PC-9 (cell line): Measurements from ENCODE around the gene DAPK1. TPM values are rescaled to one million over a fixed set of nuclear protein-coding genes. Genes with fewer than 3 reads are reported as not detected.

ENCODE experiments used
- BruUV-seq: library from RNA; stranded (reverse); fragments of 400-500 nt; replicated peaks from 2 replicates; lab custom pipeline; 2021; lab: Mats Ljungman, UMichigan
- CTCF ChIA-PET: fragments of 300-600 bp; sonication (Branson Sonifier 250); formaldehyde crosslinking; loops from one replicate; lab custom pipeline; 2022; ENCODE audit warnings: antibody characterized with exemption; lab: Charles Lee
- POLR2A ChIA-PET: fragments of 300-600 bp; sonication (Branson Sonifier 250); formaldehyde crosslinking; loops from one replicate; lab custom pipeline; 2022; ENCODE audit warnings: antibody characterized with exemption; ENCODE audit not compliant: unreplicated experiment; lab: Charles Lee
- DNase-seq, 2 experiments: peaks; one replicate each; pipeline versions ENCODE4 v3.0.0 to v3.0.0-alpha.2; 2015 to 2022; ENCODE audit warnings: mixed read lengths in 1 of 2
- H2AFZ ChIP-seq: fragments of 200-600 bp; sonication (generic); 2 replicates; pipeline ENCODE4 v1.8.1; 2017; ENCODE audit warnings: antibody characterized with exemption
- H3F3A ChIP-seq: fragments of 200-600 bp; sonication (generic); 2 replicates; pipeline ENCODE4 v1.8.1; 2017; ENCODE audit warnings: antibody characterized with exemption, mild to moderate bottlenecking, low read depth; ENCODE audit not compliant: insufficient read depth
- H3K27ac ChIP-seq: fragments of 200-600 bp; sonication (generic); 2 replicates; pipeline ENCODE4 v1.6.1; 2016; ENCODE audit warnings: mixed run types
- H3K27me3 ChIP-seq: fragments of 200-600 bp; sonication (generic); 2 replicates; pipeline ENCODE4 v1.6.1; 2016; ENCODE audit warnings: low read depth, mixed run types; ENCODE audit not compliant: insufficient read depth
- H3K36me3 ChIP-seq: fragments of 200-600 bp; sonication (generic); 2 replicates; pipeline ENCODE4 v1.6.1; 2016; ENCODE audit warnings: low read depth, mixed run types
- H3K4me1 ChIP-seq: fragments of 200-600 bp; sonication (generic); replicated peaks from 2 replicates; pipeline ENCODE4 v1.6.1; 2016; ENCODE audit warnings: mixed run types; ENCODE audit not compliant: insufficient read depth
- H3K4me2 ChIP-seq: fragments of 200-600 bp; sonication (generic); 2 replicates; pipeline ENCODE4 v1.6.1; 2017; ENCODE audit warnings: mixed run types
- H3K4me3 ChIP-seq: fragments of 200-600 bp; sonication (generic); 2 replicates; pipeline ENCODE4 v1.6.1; 2016; ENCODE audit warnings: mixed run types
- H3K79me2 ChIP-seq: fragments of 200-600 bp; sonication (generic); 2 replicates; pipeline ENCODE4 v1.6.1; 2017; ENCODE audit warnings: low read depth, mixed run types
- H3K9me2 ChIP-seq: fragments of 200-600 bp; sonication (generic); 2 replicates; pipeline ENCODE4 v1.8.1; 2017; ENCODE audit warnings: mild to moderate bottlenecking; ENCODE audit not compliant: insufficient read depth
- H3K9me3 ChIP-seq: fragments of 200-600 bp; sonication (generic); 2 replicates; pipeline ENCODE4 v1.8.1; 2016; ENCODE audit warnings: low read depth; ENCODE audit not compliant: insufficient read depth
- H4K20me1 ChIP-seq: fragments of 200-600 bp; sonication (generic); 2 replicates; pipeline ENCODE4 v1.8.1; 2017; ENCODE audit not compliant: insufficient read depth
- CTCF ChIP-seq: fragments of 200-600 bp; sonication (generic); conservative IDR thresholded peaks from 2 replicates; pipeline ENCODE4 v1.6.1; 2017; ENCODE audit warnings: mixed run types, antibody characterized with exemption, mild to moderate bottlenecking, moderate library complexity
- EZH2 ChIP-seq: fragments of 200-600 bp; sonication (generic); IDR thresholded peaks from 2 replicates; pipeline ENCODE4 v1.8.0; 2017; ENCODE audit warnings: antibody characterized with exemption, low read depth
- intact Hi-C: fragments of 100-400 bp; cut with micrococcal nuclease; formaldehyde crosslinking; loops from one replicate; pipeline ENCODE4 v1.10.0; 2022; ENCODE audit not compliant: unreplicated experiment
- total RNA-seq: library from RNA; stranded (reverse); gene quantifications from 2 replicates; pipeline ENCODE4 v1.2.3, GENCODE V29; 2021

The DAPK1 gene
- total RNA-seq, 1 experiment from 2014 or later: 100 TPM

GRCh38 chr9:87683751-87684626 lies 186.3 kb downstream of the DAPK1 start:
- 0 out of 2 replicates have a peak, but pooled peaks cover 5% of the 10 kb centered on the region for H3K36me3 ChIP-seq
- H2AFZ ChIP-seq: no peak overlapping the region
- H3K27ac ChIP-seq: no peak overlapping the region
- ChIA-PET CTCF (interaction anchor here (1.0 kb wide), 1 partner anchor 128 kb away, joined by 5 read pairs; no protein-coding TSS in a partner anchor), POLR2A (interaction anchor here (0.6 kb wide), 1 partner anchor 290 kb away, joined by 5 read pairs; the partner anchor contains the start of gene CDK20)
- peaks cover 3% of the 10 kb centered on the region; the same call in 1 of the 2 replicates for H3F3A ChIP-seq
- no peaks in the 10 kb centered on the region for H3K9me2 ChIP-seq
- H3K4me3 ChIP-seq: no peak overlapping the region
- no peaks in the 10 kb centered on the region for H3K9me3 ChIP-seq
- TF ChIP-seq CTCF: no peak
- no peak for TF ChIP-seq EZH2
- DNase-seq: no peak
- no TSS peak for BruUV-seq
- no peaks in the 10 kb centered on the region for H3K79me2 ChIP-seq
- H3K4me1 ChIP-seq: 0 out of 2 replicates have a peak, but pooled peaks cover 5% of the 10 kb centered on the region
- H3K4me2 ChIP-seq: no peak overlapping the region
- no peaks in the 10 kb centered on the region for H3K27me3 ChIP-seq
- H4K20me1 ChIP-seq: no peaks in the 10 kb centered on the region
- intact Hi-C loops: loop anchor here (1.0 to 10.0 kb wide), 3 partner anchors 129 to 891 kb away; no protein-coding TSS in a partner anchor

- intact Hi-C loops: loop anchor here (1.0 to 10.0 kb wide), 3 partner anchors 129 to 890 kb away; no protein-coding TSS in a partner anchor
- Histone ChIP-seq H2AFZ (no peak overlapping the region), H3K4me1 (0 out of 2 replicates have a peak, but pooled peaks cover 5% of the 10 kb centered on the region), H3K79me2 (no peaks in the 10 kb centered on the region), H3K4me3 (no peak overlapping the region), H3F3A (peaks cover 3% of the 10 kb centered on the region; the same call in 1 of the 2 replicates), H3K27me3 (no peaks in the 10 kb centered on the region), H3K36me3 (0 out of 2 replicates have a peak, but pooled peaks cover 5% of the 10 kb centered on the region), H4K20me1 (peaks cover 2% of the 10 kb centered on the region; the same call in 1 of the 2 replicates), H3K27ac (peak overlapping the region; percentile 36; the same call in 1 of the 2 replicates), H3K4me2 (0 out of 2 replicates have a peak overlapping the region, but pooled peaks have one; percentile 3), H3K9me3 (no peaks in the 10 kb centered on the region), H3K9me2 (no peaks in the 10 kb centered on the region)
- no TSS peak for BruUV-seq
- peak in 1 of 2 experiments; percentile 64 for DNase-seq
- POLR2A ChIA-PET: interaction anchor here (0.6 kb wide), 1 partner anchor 290 kb away, joined by 5 read pairs; the partner anchor contains the start of gene CDK20
- CTCF ChIA-PET: interaction anchor here (1.0 kb wide), 1 partner anchor 128 kb away, joined by 5 read pairs; no protein-coding TSS in a partner anchor
- TF ChIP-seq EZH2 (no peak), CTCF (peak; percentile 87)
These were observed 187.1 kb downstream of the DAPK1 start for GRCh38 chr9:87684627-87685219.

- Histone ChIP-seq H3K27me3 (no peaks in the 10 kb centered on the region), H3K4me3 (no peak overlapping the region), H3F3A (peaks cover 3% of the 10 kb centered on the region; the same call in 1 of the 2 replicates), H3K27ac (0 out of 2 replicates have a peak overlapping the region, but pooled peaks have one; percentile 36), H3K36me3 (0 out of 2 replicates have a peak, but pooled peaks cover 5% of the 10 kb centered on the region), H3K9me3 (no peaks in the 10 kb centered on the region), H3K79me2 (no peaks in the 10 kb centered on the region), H4K20me1 (peaks cover 2% of the 10 kb centered on the region; the same call in 1 of the 2 replicates), H3K9me2 (no peaks in the 10 kb centered on the region), H3K4me2 (no peak overlapping the region), H2AFZ (no peak overlapping the region), H3K4me1 (0 out of 2 replicates have a peak, but pooled peaks cover 5% of the 10 kb centered on the region)
- TF ChIP-seq CTCF (no peak), EZH2 (no peak)
- no peak for DNase-seq
- BruUV-seq: no TSS peak
- intact Hi-C loops: loop anchor here (10.0 kb wide), 1 partner anchor 889 kb away; no protein-coding TSS in a partner anchor
- POLR2A ChIA-PET: no interaction called here
- CTCF ChIA-PET: interaction anchor here (1.0 kb wide), 1 partner anchor 127 kb away, joined by 5 read pairs; no protein-coding TSS in a partner anchor
These were observed 187.8 kb downstream of the DAPK1 start for GRCh38 chr9:87685441-87685840.
